Measurements from ENCODE around the gene KCNQ1OT1.

DNA sequence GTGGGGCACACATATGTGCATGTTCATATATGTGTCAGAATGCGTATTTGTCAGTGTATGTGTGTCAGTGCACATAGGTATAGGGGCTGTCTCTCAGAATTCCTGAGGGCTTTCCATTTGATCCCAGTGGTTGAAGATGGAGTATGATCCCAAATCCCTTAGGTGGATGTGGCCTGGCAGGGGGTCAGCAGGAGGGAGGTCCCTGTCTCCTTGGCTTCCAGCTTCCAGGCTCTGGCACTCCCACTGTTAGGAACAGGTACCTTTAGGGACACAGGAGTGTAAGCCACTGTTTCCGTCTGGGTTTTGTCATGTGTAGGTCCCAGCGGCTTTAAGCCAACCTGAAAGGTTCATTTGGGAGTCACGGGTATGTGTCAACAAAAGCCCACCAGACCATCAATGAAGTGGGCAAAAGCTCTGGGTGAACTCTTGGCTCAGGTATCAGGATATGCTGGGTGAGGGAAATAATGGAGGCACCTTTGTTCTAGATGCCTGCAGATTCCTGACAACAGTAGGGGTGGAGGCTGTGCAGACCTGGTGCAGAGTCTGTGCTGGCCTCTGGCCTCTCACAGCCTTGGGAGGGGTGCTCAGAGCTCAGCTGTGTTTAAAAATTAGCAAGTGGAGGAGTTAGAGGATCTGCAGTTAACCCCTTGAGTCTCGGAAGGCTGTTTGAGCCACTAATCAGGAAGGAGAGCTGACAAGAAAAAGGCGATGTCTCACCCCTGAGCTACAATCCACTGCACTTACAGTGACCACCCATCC is 9.0 kb downstream of the KCNQ1OT1 start:
- TF ChIP-seq CTCF (IDR thresholded peaks at IDR 0.05): no peak
- no peak for TF ChIP-seq POLR2A (IDR thresholded peaks at IDR 0.05)
- TF ChIP-seq POLR2AphosphoS5 (IDR thresholded peaks at IDR 0.05): no peak
